HepG2 (cell line): ENCODE results near the gene WDR54. TPM values are rescaled to one million over a fixed set of nuclear protein-coding genes. Genes with fewer than 3 reads are reported as not detected.

Experiments used
- AHR ChIP-seq: IDR thresholded peaks from 2 replicates; pipeline ENCODE4 v1.6.1; 2018; ENCODE audit warnings: missing genetic modification reagents, missing compliant biosample characterization
- ATF7-NPFF ChIP-seq: sonication (generic); formaldehyde crosslinking; IDR thresholded peaks from 2 replicates; pipeline ENCODE4 v1.8.1; 2023; ENCODE audit warnings: mild to moderate bottlenecking, low read depth, missing genetic modification reagents, moderate library complexity
- ELK4 ChIP-seq: sonication (generic); formaldehyde crosslinking; IDR thresholded peaks from 2 replicates; pipeline ENCODE4 v1.9.0; 2021; ENCODE audit warnings: missing genetic modification reagents, borderline replicate concordance
- ESRRA ChIP-seq: sonication (generic); formaldehyde crosslinking; IDR thresholded peaks from 2 replicates; pipeline ENCODE4 v1.5.1; 2020; ENCODE audit warnings: mild to moderate bottlenecking, low read depth, missing genetic modification reagents
- GTF3A ChIP-seq: sonication (generic); formaldehyde crosslinking; conservative IDR thresholded peaks from 2 replicates; pipeline ENCODE4 v1.4.0; 2020; ENCODE audit warnings: mild to moderate bottlenecking, missing genetic modification reagents
- HOXA7 ChIP-seq: sonication (generic); formaldehyde crosslinking; IDR thresholded peaks from 2 replicates; pipeline ENCODE4 v1.8.1; 2022; ENCODE audit warnings: mild to moderate bottlenecking, missing genetic modification reagents, moderate library complexity
- MED1 ChIP-seq: sonication (generic); formaldehyde crosslinking; IDR thresholded peaks from 2 replicates; pipeline ENCODE4 v1.4.0; 2020; ENCODE audit warnings: missing genetic modification reagents
- NFIC ChIP-seq: IDR thresholded peaks from 2 replicates; pipeline ENCODE4 v1.6.1; 2012; ENCODE audit warnings: mild to moderate bottlenecking, low read length, inconsistent platforms
- PAX8 ChIP-seq: sonication (generic); formaldehyde crosslinking; IDR thresholded peaks from 2 replicates; pipeline ENCODE4 v1.8.0; 2022; ENCODE audit warnings: mild to moderate bottlenecking, missing genetic modification reagents, borderline replicate concordance
- RAD21 ChIP-seq: fragments of 450-650 bp; formaldehyde crosslinking; IDR thresholded peaks from 2 replicates; pipeline ENCODE4 v1.5.0; 2020; ENCODE audit warnings: mild to moderate bottlenecking
- RFXAP ChIP-seq: sonication (generic); formaldehyde crosslinking; IDR thresholded peaks from 2 replicates; pipeline ENCODE4 v1.4.0; 2020; ENCODE audit warnings: missing genetic modification reagents, borderline replicate concordance
- SIN3A ChIP-seq: IDR thresholded peaks from 2 replicates; pipeline ENCODE4 v1.6.1; 2011; ENCODE audit warnings: low read depth, mild to moderate bottlenecking, control low read depth, low read length, borderline replicate concordance
- SRSF4 ChIP-seq: fragments of 200-400 bp; formaldehyde crosslinking; IDR thresholded peaks from one replicate; pipeline ENCODE4 v1.6.1; 2018; ENCODE audit warnings: mild to moderate bottlenecking, low read depth, low read length, moderate library complexity; ENCODE audit not compliant: poor library complexity, severe bottlenecking
- TAF1 ChIP-seq: sonication (generic); formaldehyde crosslinking; IDR thresholded peaks from 2 replicates; pipeline ENCODE4 v1.4.0; 2020; ENCODE audit warnings: missing genetic modification reagents
- TAF15 ChIP-seq: fragments of 200-400 bp; formaldehyde crosslinking; IDR thresholded peaks from one replicate; pipeline ENCODE4 v1.6.1; 2018; ENCODE audit warnings: mild to moderate bottlenecking, low read depth, low read length; ENCODE audit not compliant: poor library complexity, severe bottlenecking
- ZBTB3 ChIP-seq: sonication (generic); formaldehyde crosslinking; IDR thresholded peaks from 2 replicates; pipeline ENCODE4 v1.4.0; 2020; ENCODE audit warnings: low read depth, mild to moderate bottlenecking, moderate library complexity, missing genetic modification reagents, borderline replicate concordance
- ZBTB7A ChIP-seq: sonication (generic); formaldehyde crosslinking; IDR thresholded peaks from 2 replicates; pipeline ENCODE4 v1.8.0; 2022; ENCODE audit warnings: mild to moderate bottlenecking, missing genetic modification reagents
- ZNF788 ChIP-seq: sonication (generic); formaldehyde crosslinking; IDR thresholded peaks from 2 replicates; pipeline ENCODE4 v1.5.0; 2020; ENCODE audit warnings: mild to moderate bottlenecking, missing genetic modification reagents, borderline replicate concordance
- polyA plus RNA-seq, 8 experiments: library from polyadenylated mRNA; depleted of rRNA in 3 of 8; stranded (reverse) in 7 of 8; unstranded in 1 of 8; fragments of >200 nt; fragmentation: Illumina TruSeq in 4 of 8; extraction: Trizol in 4 of 8; gene quantifications; 2 replicates each; pipeline versions ENCODE4 v1.2.1 to v1.2.3, GENCODE V29; 2011 to 2016; ENCODE audit warnings: low read depth in 4 of 8, missing spikeins in 1 of 8, mixed read lengths in 1 of 8; ENCODE audit not compliant: insufficient read depth in 1 of 8
- total RNA-seq, 5 experiments: library from RNA; depleted of rRNA; stranded (reverse); fragments of >200 nt; fragmentation: Illumina TruSeq; extraction: Trizol; gene quantifications; 2 replicates each; pipeline ENCODE4 v1.2.3, GENCODE V29; 2016; ENCODE audit warnings: low read depth in 1 of 5
- TF ChIP-seq, protein P1 (sequence below): sonication (generic); formaldehyde crosslinking; IDR thresholded peaks from 2 replicates; pipeline ENCODE4 v1.8.0; 2022; ENCODE audit warnings: mild to moderate bottlenecking, missing genetic modification reagents
- TF ChIP-seq, protein P2 (sequence below): sonication (generic); formaldehyde crosslinking; IDR thresholded peaks from 2 replicates; pipeline ENCODE4 v1.4.0; 2020; ENCODE audit warnings: missing genetic modification reagents
- TF ChIP-seq, protein P3 (sequence below): sonication (generic); formaldehyde crosslinking; IDR thresholded peaks from 2 replicates; pipeline ENCODE4 v1.4.0; 2020; ENCODE audit warnings: missing genetic modification reagents

Gene WDR54
- total and polyA plus RNA-seq, 2 of the 13 experiments (the other 11 are each of a cell fraction or from before 2014, with no cell fraction given), result 2.0 to 17.3 TPM

- peak; percentile 68 for TF ChIP-seq SRSF4
- no peak for TF ChIP-seq HOXA7 (CRISPR knock-in tag)
- TF ChIP-seq ELK4 (CRISPR knock-in tag), result no peak; the same call in 1 of the 2 replicates
- TF ChIP-seq TAF1, result peak; percentile 33; the same call in 1 of the 2 replicates
- TF ChIP-seq, protein P1, sequence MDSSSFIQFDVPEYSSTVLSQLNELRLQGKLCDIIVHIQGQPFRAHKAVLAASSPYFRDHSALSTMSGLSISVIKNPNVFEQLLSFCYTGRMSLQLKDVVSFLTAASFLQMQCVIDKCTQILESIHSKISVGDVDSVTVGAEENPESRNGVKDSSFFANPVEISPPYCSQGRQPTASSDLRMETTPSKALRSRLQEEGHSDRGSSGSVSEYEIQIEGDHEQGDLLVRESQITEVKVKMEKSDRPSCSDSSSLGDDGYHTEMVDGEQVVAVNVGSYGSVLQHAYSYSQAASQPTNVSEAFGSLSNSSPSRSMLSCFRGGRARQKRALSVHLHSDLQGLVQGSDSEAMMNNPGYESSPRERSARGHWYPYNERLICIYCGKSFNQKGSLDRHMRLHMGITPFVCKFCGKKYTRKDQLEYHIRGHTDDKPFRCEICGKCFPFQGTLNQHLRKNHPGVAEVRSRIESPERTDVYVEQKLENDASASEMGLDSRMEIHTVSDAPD (CRISPR knock-in tag), result 0 out of 2 replicates have a peak, but pooled peaks have one; percentile 10
- TF ChIP-seq ZBTB7A (CRISPR knock-in tag), result no peak
- TF ChIP-seq RFXAP, result 0 out of 2 replicates have a peak, but pooled peaks have one; percentile 14
- TF ChIP-seq RAD21 (CRISPR knock-in tag), result no peak
- TF ChIP-seq GTF3A (CRISPR knock-in tag), result no peak
- TF ChIP-seq MED1 (CRISPR knock-in tag), result peak; percentile 38; the same call in 1 of the 2 replicates
- no peak for TF ChIP-seq ATF7-NPFF (CRISPR knock-in tag)
- peak; percentile 25; the same call in 1 of the 2 replicates for TF ChIP-seq NFIC
- TF ChIP-seq SIN3A, result 0 out of 2 replicates have a peak, but pooled peaks have one; percentile 58
- TF ChIP-seq ZNF788, result peak; percentile 31; the same call in 1 of the 2 replicates
- TF ChIP-seq, protein P2, sequence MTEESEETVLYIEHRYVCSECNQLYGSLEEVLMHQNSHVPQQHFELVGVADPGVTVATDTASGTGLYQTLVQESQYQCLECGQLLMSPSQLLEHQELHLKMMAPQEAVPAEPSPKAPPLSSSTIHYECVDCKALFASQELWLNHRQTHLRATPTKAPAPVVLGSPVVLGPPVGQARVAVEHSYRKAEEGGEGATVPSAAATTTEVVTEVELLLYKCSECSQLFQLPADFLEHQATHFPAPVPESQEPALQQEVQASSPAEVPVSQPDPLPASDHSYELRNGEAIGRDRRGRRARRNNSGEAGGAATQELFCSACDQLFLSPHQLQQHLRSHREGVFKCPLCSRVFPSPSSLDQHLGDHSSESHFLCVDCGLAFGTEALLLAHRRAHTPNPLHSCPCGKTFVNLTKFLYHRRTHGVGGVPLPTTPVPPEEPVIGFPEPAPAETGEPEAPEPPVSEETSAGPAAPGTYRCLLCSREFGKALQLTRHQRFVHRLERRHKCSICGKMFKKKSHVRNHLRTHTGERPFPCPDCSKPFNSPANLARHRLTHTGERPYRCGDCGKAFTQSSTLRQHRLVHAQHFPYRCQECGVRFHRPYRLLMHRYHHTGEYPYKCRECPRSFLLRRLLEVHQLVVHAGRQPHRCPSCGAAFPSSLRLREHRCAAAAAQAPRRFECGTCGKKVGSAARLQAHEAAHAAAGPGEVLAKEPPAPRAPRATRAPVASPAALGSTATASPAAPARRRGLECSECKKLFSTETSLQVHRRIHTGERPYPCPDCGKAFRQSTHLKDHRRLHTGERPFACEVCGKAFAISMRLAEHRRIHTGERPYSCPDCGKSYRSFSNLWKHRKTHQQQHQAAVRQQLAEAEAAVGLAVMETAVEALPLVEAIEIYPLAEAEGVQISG (CRISPR knock-in tag), result 0 out of 2 replicates have a peak, but pooled peaks have one; percentile 7
- TF ChIP-seq, protein P3, sequence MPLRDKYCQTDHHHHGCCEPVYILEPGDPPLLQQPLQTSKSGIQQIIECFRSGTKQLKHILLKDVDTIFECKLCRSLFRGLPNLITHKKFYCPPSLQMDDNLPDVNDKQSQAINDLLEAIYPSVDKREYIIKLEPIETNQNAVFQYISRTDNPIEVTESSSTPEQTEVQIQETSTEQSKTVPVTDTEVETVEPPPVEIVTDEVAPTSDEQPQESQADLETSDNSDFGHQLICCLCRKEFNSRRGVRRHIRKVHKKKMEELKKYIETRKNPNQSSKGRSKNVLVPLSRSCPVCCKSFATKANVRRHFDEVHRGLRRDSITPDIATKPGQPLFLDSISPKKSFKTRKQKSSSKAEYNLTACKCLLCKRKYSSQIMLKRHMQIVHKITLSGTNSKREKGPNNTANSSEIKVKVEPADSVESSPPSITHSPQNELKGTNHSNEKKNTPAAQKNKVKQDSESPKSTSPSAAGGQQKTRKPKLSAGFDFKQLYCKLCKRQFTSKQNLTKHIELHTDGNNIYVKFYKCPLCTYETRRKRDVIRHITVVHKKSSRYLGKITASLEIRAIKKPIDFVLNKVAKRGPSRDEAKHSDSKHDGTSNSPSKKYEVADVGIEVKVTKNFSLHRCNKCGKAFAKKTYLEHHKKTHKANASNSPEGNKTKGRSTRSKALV, result no peak; the same call in 1 of the 2 replicates
- TF ChIP-seq AHR, result no peak
- TF ChIP-seq ZBTB3 (CRISPR knock-in tag), result no peak
- TF ChIP-seq TAF15, result no peak
- TF ChIP-seq PAX8 (CRISPR knock-in tag), result no peak
- no peak for TF ChIP-seq ESRRA (CRISPR knock-in tag)
Observed at GRCh38 chr2:74424139-74424992, 2.8 kb downstream of the WDR54 start (continued).
